Endothelial cell of umbilical vein (primary cell): Measurements from ENCODE around the gene MYO16. TPM values are rescaled to one million over a fixed set of nuclear protein-coding genes. Genes with fewer than 3 reads are reported as not detected.

Source experiments
- BruUV-seq: library from RNA; stranded (reverse); fragments of 400-500 nt; replicated peaks from 2 replicates; lab custom pipeline; 2021; lab: Mats Ljungman, UMichigan
- CTCF ChIA-PET: fragments of 300-600, 350-600 bp; sonication (Branson Sonifier 250); formaldehyde crosslinking; loops from one replicate; lab custom pipeline; 2021; ENCODE audit warnings: antibody characterized with exemption, inconsistent platforms; lab: Charles Lee
- POLR2A ChIA-PET: fragments of 300-600, 350-600 bp; sonication (Branson Sonifier 250); formaldehyde crosslinking; loops from one replicate; lab custom pipeline; 2021; ENCODE audit warnings: antibody characterized with exemption, inconsistent platforms; lab: Charles Lee
- DNase-seq: peaks from one replicate; pipeline ENCODE4 v3.0.0-alpha.2; 2011; ENCODE audit warnings: low read depth, low spot score
- FAIRE-seq: peaks from 2 replicates; lab custom pipeline; 2011; peaks lifted over from hg19 to GRCh38; lab: Jason Lieb, UNC
- H2AFZ ChIP-seq: 2 replicates; pipeline ENCODE4 v1.6.0; 2012; ENCODE audit warnings: low read depth, low read length, control low read depth, inconsistent platforms
- H3K27ac ChIP-seq: 2 replicates; pipeline ENCODE4 v1.5.1; 2011; ENCODE audit warnings: low read depth, mild to moderate bottlenecking, control low read depth, low read length, moderate library complexity; ENCODE audit not compliant: insufficient read depth
- H3K27me3 ChIP-seq, 2 experiments: 2 replicates each; pipeline versions ENCODE4 v1.6.0 to v1.6.1; 2011; ENCODE audit warnings: low read length in 2 of 2, mixed read lengths in 1 of 2; ENCODE audit not compliant: control insufficient read depth in 2 of 2, insufficient read depth in 2 of 2
- H3K36me3 ChIP-seq, 2 experiments: 2 replicates in 1 of 2; 3 replicates in 1 of 2; pipeline ENCODE4 v1.5.1; 2011; ENCODE audit warnings: low read length in 2 of 2, mild to moderate bottlenecking in 1 of 2, moderate library complexity in 1 of 2; ENCODE audit not compliant: control insufficient read depth in 2 of 2, insufficient read depth in 2 of 2; ENCODE audit errors: extremely low read depth in 1 of 2
- H3K4me1 ChIP-seq: 3 replicates; pipeline ENCODE4 v1.5.1; 2011; ENCODE audit warnings: mild to moderate bottlenecking, low read length; ENCODE audit not compliant: control insufficient read depth, insufficient read depth; ENCODE audit errors: extremely low read depth
- H3K4me2 ChIP-seq: 2 replicates; pipeline ENCODE4 v1.6.1; 2011; ENCODE audit warnings: low read length, control low read depth, mixed read lengths; ENCODE audit not compliant: insufficient read depth
- H3K4me3 ChIP-seq, 3 experiments: fragments of 200-600 bp in 1 of 3; sonication (generic), shearing (Covaris generic) in 1 of 3; replicated peaks in 1 of 3; 2 replicates each; pipeline ENCODE4 v1.5.1; 2011 to 2016; ENCODE audit warnings: control low read depth in 3 of 3, low read length in 3 of 3, mild to moderate bottlenecking in 2 of 3, inconsistent platforms in 1 of 3, low read depth in 1 of 3, moderate library complexity in 1 of 3; ENCODE audit not compliant: insufficient read depth in 1 of 3
- H3K79me2 ChIP-seq: 2 replicates; pipeline ENCODE4 v1.6.0; 2012; ENCODE audit warnings: low read length, inconsistent platforms; ENCODE audit not compliant: control insufficient read depth, insufficient read depth
- H3K9ac ChIP-seq: replicated peaks from 2 replicates; pipeline ENCODE3; 2011; ENCODE audit warnings: low read length, control low read depth; ENCODE audit not compliant: insufficient read depth; ENCODE audit errors: extremely low read depth
- H3K9me1 ChIP-seq: replicated peaks from 3 replicates; pipeline ENCODE4 v1.6.0; 2011; ENCODE audit warnings: mild to moderate bottlenecking, low read length; ENCODE audit not compliant: control insufficient read depth, insufficient read depth; ENCODE audit errors: extremely low read depth
- H3K9me3 ChIP-seq: replicated peaks from 2 replicates; pipeline ENCODE4 v1.5.1; 2012; ENCODE audit warnings: low read length, inconsistent platforms; ENCODE audit not compliant: control insufficient read depth, insufficient read depth
- H4K20me1 ChIP-seq: replicated peaks from 2 replicates; pipeline ENCODE3; 2011; ENCODE audit warnings: mild to moderate bottlenecking, low read length; ENCODE audit not compliant: control insufficient read depth, insufficient read depth; ENCODE audit errors: extremely low read depth
- EZH2 ChIP-seq: IDR thresholded peaks from 2 replicates; pipeline ENCODE4 v1.6.1; 2012; ENCODE audit warnings: borderline replicate concordance, low read depth, mild to moderate bottlenecking, moderate library complexity, low read length, inconsistent platforms; ENCODE audit not compliant: severe bottlenecking
- GATA2 ChIP-seq: IDR thresholded peaks from 2 replicates; pipeline ENCODE4 v1.7.0; 2011; ENCODE audit warnings: low read depth, mild to moderate bottlenecking, moderate library complexity, mixed read lengths, low read length; ENCODE audit not compliant: insufficient read length, insufficient read depth
- JUN ChIP-seq: IDR thresholded peaks from 2 replicates; pipeline ENCODE4 v1.6.1; 2011; ENCODE audit warnings: borderline replicate concordance, low read depth; ENCODE audit not compliant: insufficient read length, insufficient read depth
- MYC ChIP-seq: IDR thresholded peaks from one replicate; pipeline ENCODE4 v1.6.1; 2011; ENCODE audit warnings: mild to moderate bottlenecking, low read depth, low read length
- POLR2A ChIP-seq: IDR thresholded peaks from 2 replicates; pipeline ENCODE4 v1.6.1; 2012; ENCODE audit warnings: low read depth, mild to moderate bottlenecking, control low read depth, low read length
- dilution Hi-C: fragments of 300-500 bp; cut with MboI; formaldehyde crosslinking; loops from one replicate; pipeline ENCODE4 v1.15.0; 2019; ENCODE audit warnings: low sequenced_read_pairs; ENCODE audit not compliant: extremely low pct_ligation_motif_present
- intact Hi-C: fragments of 100-400 bp; cut with micrococcal nuclease; formaldehyde crosslinking; loops from one replicate; pipeline ENCODE4 v1.10.0; 2022
- polyA plus RNA-seq, 4 experiments: library from polyadenylated mRNA; depleted of rRNA in 3 of 4; stranded (reverse) in 3 of 4; unstranded in 1 of 4; fragments of >200 nt; gene quantifications; 2 replicates each; pipeline versions ENCODE4 v1.2.1 to v1.2.3, GENCODE V29; 2011 to 2012; ENCODE audit warnings: missing spikeins in 1 of 4
- total RNA-seq: library from RNA; stranded (reverse); gene quantifications from 2 replicates; pipeline ENCODE4 v1.2.3, GENCODE V29; 2021
- TF ChIP-seq, protein P1 (sequence below), 2 donors: IDR thresholded peaks; 1 replicate in 1 of 2; 2 replicates in 1 of 2; pipeline ENCODE4 v1.5.1; 2011; ENCODE audit warnings: low read length in 2 of 2, mild to moderate bottlenecking in 2 of 2, moderate library complexity in 2 of 2, control low read depth in 1 of 2, inconsistent platforms in 1 of 2, low read depth in 1 of 2; ENCODE audit not compliant: insufficient read depth in 1 of 2; ENCODE audit errors: extremely low read depth in 1 of 2
- TF ChIP-seq, protein P2 (sequence below): IDR thresholded peaks from 2 replicates; pipeline ENCODE4 v1.6.1; 2011; ENCODE audit not compliant: insufficient read depth, insufficient read length

The MYO16 gene
- total and polyA plus RNA-seq, 2 donors (not counting 3 experiments of a cell fraction or from before 2014, with no cell fraction given), result 0.03 to 0.04 TPM

DNA sequence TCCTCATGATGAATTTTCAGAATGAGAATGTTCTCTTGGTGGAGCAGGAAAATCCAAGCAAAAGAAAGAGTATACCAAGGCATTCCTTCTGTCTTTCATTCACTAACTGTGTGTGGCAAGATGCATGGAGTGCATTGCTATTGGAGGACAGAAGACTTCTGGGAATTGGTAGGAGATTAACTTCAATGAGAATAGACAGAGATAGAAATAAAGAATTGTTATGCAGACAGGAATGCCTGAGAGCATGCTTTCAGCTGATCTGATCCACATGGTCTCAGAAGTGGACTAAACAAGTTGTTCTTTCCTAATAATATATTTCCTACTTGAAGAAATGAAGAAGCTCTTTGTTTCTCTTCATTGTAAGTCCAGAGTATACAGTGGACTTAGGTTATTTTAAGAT, 303.6 kb downstream of the MYO16 start:
- ChIA-PET POLR2A (no interaction called here), CTCF (interaction anchor here (0.9 kb wide), 1 partner anchor 18 kb away, joined by 4 read pairs; no protein-coding TSS in a partner anchor)
- Histone ChIP-seq H4K20me1 (no peaks in the 10 kb centered on the region), H3K27me3 (peaks cover 5 to 19% of the 10 kb centered on the region in 2 experiments), H3K9me3 (no peaks in the 10 kb centered on the region), H3K79me2 (no peaks in the 10 kb centered on the region), H3K9ac (no peak overlapping the region), H3K4me1 (no peaks in the 10 kb centered on the region), H3K9me1 (no peaks in the 10 kb centered on the region), H3K36me3 (no peaks in the 10 kb centered on the region), H3K4me3 (no peak overlapping the region), H3K4me2 (no peak overlapping the region), H3K27ac (no peak overlapping the region), H2AFZ (no peak overlapping the region)
- TF ChIP-seq, protein P1, sequence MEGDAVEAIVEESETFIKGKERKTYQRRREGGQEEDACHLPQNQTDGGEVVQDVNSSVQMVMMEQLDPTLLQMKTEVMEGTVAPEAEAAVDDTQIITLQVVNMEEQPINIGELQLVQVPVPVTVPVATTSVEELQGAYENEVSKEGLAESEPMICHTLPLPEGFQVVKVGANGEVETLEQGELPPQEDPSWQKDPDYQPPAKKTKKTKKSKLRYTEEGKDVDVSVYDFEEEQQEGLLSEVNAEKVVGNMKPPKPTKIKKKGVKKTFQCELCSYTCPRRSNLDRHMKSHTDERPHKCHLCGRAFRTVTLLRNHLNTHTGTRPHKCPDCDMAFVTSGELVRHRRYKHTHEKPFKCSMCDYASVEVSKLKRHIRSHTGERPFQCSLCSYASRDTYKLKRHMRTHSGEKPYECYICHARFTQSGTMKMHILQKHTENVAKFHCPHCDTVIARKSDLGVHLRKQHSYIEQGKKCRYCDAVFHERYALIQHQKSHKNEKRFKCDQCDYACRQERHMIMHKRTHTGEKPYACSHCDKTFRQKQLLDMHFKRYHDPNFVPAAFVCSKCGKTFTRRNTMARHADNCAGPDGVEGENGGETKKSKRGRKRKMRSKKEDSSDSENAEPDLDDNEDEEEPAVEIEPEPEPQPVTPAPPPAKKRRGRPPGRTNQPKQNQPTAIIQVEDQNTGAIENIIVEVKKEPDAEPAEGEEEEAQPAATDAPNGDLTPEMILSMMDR (IDR thresholded peaks at IDR 0.05; ENCODE audit: extremely low read depth in 1 of 2, insufficient read depth in 1 of 2, low read depth in 1 of 2, low read length in 2 of 2), result no peak
- TF ChIP-seq EZH2, result no peak
- no peak for TF ChIP-seq MYC
- no peak for TF ChIP-seq GATA2
- TF ChIP-seq JUN, result no peak
- TF ChIP-seq, protein P2, sequence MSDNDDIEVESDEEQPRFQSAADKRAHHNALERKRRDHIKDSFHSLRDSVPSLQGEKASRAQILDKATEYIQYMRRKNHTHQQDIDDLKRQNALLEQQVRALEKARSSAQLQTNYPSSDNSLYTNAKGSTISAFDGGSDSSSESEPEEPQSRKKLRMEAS, result no peak
- no peak for TF ChIP-seq POLR2A
- intact Hi-C loops (no loop called here), dilution Hi-C loops (no loop called here)
- no TSS peak for BruUV-seq
- FAIRE-seq (no peak), DNase-seq (no peak)
